Dedifferentiated amniotic fluid mesenchymal stem cell (primary cell): ENCODE measurements around the gene CCT7.

ENCODE experiments used
- DNase-seq: peaks from one replicate; pipeline ENCODE4 v3.0.0-alpha.2; 2016; ENCODE audit errors: extremely low spot score

CCT7 gene

DNA sequence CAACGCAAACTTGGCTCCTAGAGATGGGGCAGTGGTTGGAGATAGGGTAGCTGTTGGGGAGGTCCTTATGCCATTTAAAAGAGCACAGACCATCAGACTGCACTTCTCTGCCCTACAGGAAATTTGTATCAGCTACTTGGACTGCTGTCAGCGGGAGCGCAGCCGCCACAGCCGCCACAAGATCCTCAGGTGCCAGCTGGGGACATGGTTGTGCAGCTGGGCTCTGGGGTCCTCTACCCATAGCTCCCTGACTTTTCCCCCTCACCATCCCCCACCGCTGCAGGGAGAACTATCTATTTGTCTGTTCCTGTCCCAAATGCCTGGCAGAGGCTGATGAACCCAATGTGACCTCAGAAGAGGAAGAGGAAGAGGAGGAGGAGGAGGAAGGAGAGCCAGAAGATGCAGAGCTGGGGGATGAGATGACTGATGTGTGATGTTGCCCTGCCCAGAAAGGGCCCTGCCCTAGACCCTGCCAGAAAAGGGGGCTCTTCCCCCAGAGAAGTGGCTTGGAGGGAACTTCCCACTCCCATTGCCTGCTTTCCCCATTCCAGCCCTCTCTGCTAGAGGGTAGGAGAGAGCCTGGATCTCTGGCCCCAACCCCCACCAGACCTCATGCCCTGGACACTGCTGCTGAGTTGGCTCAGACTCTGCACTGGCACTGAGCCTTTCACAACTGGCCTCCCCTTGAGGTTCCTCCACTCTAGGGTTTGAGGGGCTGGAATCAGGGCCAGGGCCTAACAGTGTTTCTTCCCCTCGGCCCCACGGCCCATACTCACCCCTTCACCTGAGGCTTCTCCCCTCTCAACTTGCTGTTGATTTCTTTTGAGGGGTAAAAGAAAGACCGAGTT lies 8.4 kb upstream of the CCT7 start:
- no peak for DNase-seq

GRCh38 chr2:73227086-73227485 lies 7.0 kb upstream of the CCT7 start:
- no peak for DNase-seq

DNA sequence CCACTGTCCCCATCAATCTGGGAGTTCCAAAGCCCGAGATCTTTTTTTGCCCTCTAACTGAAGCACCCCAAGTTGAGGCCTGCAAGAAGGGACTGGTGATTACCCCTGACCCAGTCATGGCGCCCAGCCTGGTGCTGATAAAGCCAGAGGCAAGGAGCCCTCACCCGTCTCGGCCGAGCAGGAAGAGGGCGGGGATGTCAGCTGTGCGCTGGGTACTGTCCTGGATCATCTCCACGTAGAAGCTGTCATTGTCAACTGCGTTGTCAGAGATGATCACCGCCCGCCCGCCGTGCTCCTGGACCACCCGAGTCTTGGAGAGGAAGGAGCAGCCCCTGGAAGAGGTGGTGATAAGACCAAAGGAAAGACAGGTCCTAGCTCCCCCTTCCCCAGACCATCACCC lies 5.5 kb upstream of the CCT7 start:
- DNase-seq = no peak

GRCh38 chr2:73232403-73233153 lies 1.5 kb upstream of the CCT7 start:
- no peak for DNase-seq

GRCh38 chr2:73233154-73233931 lies 765 bp upstream of the CCT7 start, which contains the start of gene PRADC1:
TSS of gene PRADC1 (minus strand) at chr2:73233239. CDS start at chr2:73233160, 79 bp downstream.
- DNase-seq = peak; percentile 100

- no peak for DNase-seq
Measured at GRCh38 chr2:73235315-73236028, 1.4 kb downstream of the CCT7 start.

- DNase-seq = no peak
Measured at GRCh38 chr2:73237168-73237567, 3.1 kb downstream of the CCT7 start.

DNA sequence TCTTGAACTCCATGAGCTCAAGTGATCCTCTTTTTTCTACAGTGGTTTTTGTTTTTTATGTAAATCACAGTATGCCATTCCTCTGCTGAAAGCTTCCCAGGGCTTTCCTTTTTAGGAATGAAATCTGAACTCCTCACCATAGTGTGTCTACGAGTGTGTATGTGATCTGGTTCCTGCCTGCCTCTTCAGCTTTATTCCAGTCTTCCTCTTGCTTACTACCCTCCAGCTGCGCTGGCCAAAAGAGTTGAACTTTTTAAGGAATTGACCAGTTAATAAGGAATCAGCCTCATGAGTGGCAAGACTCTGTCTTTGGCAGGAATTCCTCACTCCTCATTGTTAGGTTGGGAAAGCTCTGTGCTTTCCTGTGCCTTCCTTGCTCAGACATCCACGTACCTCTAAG lies 4.0 kb downstream of the CCT7 start:
- no peak for DNase-seq

DNA sequence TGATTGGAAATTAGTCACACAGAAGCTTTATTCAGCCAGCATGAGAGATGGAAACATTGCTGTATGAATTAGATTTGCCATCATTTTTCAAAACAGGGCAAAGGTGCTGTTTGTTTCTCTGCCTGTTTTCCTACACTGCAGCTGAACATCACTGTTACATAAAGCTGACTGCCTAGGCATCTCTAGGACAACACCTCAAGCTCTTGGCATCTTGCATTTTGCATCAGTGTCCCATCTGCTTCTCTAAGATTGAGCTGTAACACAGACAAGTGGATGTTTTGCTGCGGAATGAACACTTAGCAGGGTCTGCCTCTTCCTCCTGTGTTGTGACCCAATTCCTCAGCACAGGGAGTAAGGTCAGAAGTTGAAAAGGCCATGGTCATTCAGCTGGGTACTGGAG lies 4.9 kb downstream of the CCT7 start:
- no peak for DNase-seq

GRCh38 chr2:73239776-73240175 lies 5.7 kb downstream of the CCT7 start:
- DNase-seq = no peak

GRCh38 chr2:73243884-73244570 lies 9.9 kb downstream of the CCT7 start:
- DNase-seq = peak; percentile 54

GRCh38 chr2:73244580-73244979 lies 10.5 kb downstream of the CCT7 start:
- no peak for DNase-seq

DNA sequence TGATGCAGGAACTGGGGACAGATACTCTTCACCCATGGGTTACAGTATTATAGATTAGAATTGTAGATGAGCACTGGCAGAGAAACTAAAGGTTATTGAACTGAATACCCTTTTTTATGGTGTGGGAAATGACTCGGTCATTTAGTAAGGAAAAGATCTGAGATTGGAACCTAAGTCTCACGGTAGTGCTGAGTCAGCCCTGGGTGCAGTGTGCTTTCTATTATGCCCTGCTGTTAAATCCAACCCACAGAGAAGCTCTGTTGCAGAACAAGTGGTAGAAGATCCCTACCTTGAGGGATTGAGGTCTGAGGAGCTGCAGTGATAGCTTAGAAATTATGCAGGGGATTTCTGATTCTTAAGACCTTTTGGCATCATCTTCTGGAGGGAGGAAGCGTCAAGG lies 12.7 kb downstream of the CCT7 start:
- DNase-seq = no peak

DNA sequence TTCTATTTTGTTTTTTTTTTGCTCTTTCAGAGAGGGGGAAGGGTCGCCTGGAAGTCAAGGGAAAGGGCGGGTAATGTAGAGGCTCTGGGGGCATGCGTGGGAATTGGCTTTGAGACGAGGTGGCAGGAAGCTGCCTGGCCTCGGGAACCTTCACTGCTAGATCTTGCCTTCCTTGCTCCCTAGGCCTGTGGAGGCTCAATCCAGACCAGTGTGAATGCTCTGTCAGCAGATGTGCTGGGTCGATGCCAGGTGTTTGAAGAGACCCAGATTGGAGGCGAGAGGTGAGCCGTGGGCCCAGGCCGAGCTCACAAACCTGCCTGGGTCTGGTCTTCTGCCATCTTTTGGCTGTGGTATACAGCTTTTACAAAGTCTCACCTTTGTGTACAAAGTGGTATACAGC lies 15.5 kb downstream of the CCT7 start:
- no peak for DNase-seq

GRCh38 chr2:73250872-73251846 lies 17.1 kb downstream of the CCT7 start:
- no peak for DNase-seq

DNA sequence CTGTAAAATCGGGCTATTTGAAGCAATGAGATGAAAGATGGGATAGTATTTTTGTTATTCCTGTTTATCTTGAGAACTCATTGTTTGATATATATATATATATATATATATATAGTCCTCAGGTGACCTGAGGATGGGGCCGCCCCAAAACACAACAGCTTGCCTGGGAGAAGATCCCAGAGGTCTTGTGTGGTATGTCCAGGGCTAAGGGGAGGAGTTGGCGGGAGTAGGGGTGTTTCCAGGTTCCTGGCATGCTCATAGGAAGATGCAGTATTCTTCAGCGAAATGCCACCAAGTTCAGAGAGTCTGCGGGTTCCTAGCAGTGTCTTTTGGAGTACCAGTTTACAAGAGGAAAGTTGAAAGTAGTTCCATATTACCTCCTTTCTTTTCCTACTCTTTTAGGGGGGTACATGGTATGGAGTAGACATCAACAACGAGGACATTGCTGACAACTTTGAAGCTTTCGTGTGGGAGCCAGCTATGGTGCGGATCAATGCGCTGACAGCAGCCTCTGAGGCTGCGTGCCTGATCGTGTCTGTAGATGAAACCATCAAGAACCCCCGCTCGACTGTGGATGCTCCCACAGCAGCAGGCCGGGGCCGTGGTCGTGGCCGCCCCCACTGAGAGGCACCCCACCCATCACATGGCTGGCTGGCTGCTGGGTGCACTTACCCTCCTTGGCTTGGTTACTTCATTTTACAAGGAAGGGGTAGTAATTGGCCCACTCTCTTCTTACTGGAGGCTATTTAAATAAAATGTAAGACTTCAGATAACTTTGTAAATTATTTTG lies 18.3 kb downstream of the CCT7 start:
- no peak for DNase-seq

DNA sequence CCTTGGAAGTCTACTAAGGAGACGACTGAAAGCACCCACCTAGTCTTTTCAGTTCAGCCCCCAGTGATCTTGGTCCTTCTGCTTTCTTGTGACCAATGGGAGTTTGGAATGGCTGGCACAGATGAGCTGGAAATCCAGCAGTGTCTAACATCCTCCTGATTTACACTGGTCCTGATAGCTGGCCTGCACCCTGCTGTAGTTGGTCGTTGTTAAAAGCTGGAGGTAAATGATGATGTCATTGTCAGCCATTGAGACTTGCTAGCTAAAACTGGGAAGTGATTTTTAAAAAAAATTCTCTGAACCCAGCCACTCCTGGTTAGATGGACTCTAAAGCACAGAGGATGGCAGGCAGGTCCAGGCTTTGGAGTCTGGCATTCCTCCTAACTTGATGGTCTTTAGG lies 19.3 kb downstream of the CCT7 start:
- no peak for DNase-seq

- DNase-seq = no peak
Measured at GRCh38 chr2:73253901-73254300, 19.8 kb downstream of the CCT7 start.
